SK-N-SH (cell line): Measurements from ENCODE around the gene EEA1. TPM values are rescaled to one million over a fixed set of nuclear protein-coding genes. Genes with fewer than 3 reads are reported as not detected.

Experiments used
- CTCF ChIA-PET: fragments of 300-600, 350-600 bp; formaldehyde crosslinking; extraction: SDS; loops from one replicate; lab custom pipeline; 2021; lab: Yijun Ruan, JAX
- POLR2A ChIA-PET: fragments of 350-600 bp; sonication (Branson Sonifier 250); formaldehyde crosslinking; extraction: SDS; loops from one replicate; lab custom pipeline; 2020; ENCODE audit warnings: antibody characterized with exemption, inconsistent platforms; lab: Yijun Ruan, JAX
- DNase-seq: peaks from one replicate; pipeline ENCODE4 v3.0.0; 2012
- H2AFZ ChIP-seq: fragments of 200-600 bp; sonication (generic); 2 replicates; pipeline ENCODE4 v1.8.1; 2016; ENCODE audit warnings: antibody characterized with exemption, mild to moderate bottlenecking, low read depth
- H3F3A ChIP-seq: fragments of 200-600 bp; sonication (generic); replicated peaks from 2 replicates; pipeline ENCODE3; 2016; ENCODE audit warnings: antibody characterized with exemption, mild to moderate bottlenecking; ENCODE audit not compliant: insufficient read depth
- H3K27ac ChIP-seq, 2 experiments: fragments of 200-500 bp in 1 of 2; fragments of 200-600 bp in 1 of 2; sonication (Bioruptor generic) in 1 of 2; sonication (generic), shearing (Covaris generic) in 1 of 2; 2 replicates each; pipeline versions ENCODE4 v1.5.1 to v1.6.1; 2014 to 2016; ENCODE audit warnings: low read depth in 2 of 2, inconsistent platforms in 1 of 2, low read length in 1 of 2, mild to moderate bottlenecking in 1 of 2, mixed read lengths in 1 of 2
- H3K27me3 ChIP-seq: fragments of 200-600 bp; sonication (generic), shearing (Covaris generic); 2 replicates; pipeline ENCODE4 v1.6.1; 2016; ENCODE audit warnings: mixed run types; ENCODE audit not compliant: insufficient read depth
- H3K36me3 ChIP-seq, 2 experiments: fragments of 200-500 bp in 1 of 2; fragments of 200-600 bp in 1 of 2; sonication (Bioruptor generic) in 1 of 2; sonication (generic) in 1 of 2; replicated peaks in 1 of 2; 2 replicates each; pipeline versions ENCODE3 to v1.5.1; 2014 to 2016; ENCODE audit warnings: low read length in 1 of 2, mild to moderate bottlenecking in 1 of 2; ENCODE audit not compliant: insufficient read depth in 2 of 2, control insufficient read depth in 1 of 2
- H3K4me1 ChIP-seq, 2 experiments: fragments of 200-500 bp in 1 of 2; fragments of 200-600 bp in 1 of 2; sonication (Bioruptor generic) in 1 of 2; sonication (generic), shearing (Covaris generic) in 1 of 2; 2 replicates each; pipeline versions ENCODE4 v1.5.1 to v1.6.1; 2014 to 2016; ENCODE audit warnings: low read depth in 1 of 2, low read length in 1 of 2, mixed run types in 1 of 2; ENCODE audit not compliant: insufficient read depth in 2 of 2, control insufficient read depth in 1 of 2
- H3K4me2 ChIP-seq: fragments of 200-600 bp; sonication (generic), shearing (Covaris generic); 2 replicates; pipeline ENCODE4 v1.6.1; 2017; ENCODE audit warnings: mixed run types
- H3K4me3 ChIP-seq, 2 experiments: fragments of 200-500 bp in 1 of 2; fragments of 200-600 bp in 1 of 2; sonication (Bioruptor generic) in 1 of 2; sonication (generic), shearing (Covaris generic) in 1 of 2; 2 replicates each; pipeline versions ENCODE4 v1.5.1 to v1.8.1; 2014 to 2016; ENCODE audit warnings: low read depth in 2 of 2, inconsistent platforms in 1 of 2, low read length in 1 of 2, mild to moderate bottlenecking in 1 of 2, mixed read lengths in 1 of 2, moderate library complexity in 1 of 2
- H3K79me2 ChIP-seq: fragments of 200-600 bp; sonication (generic); 2 replicates; pipeline ENCODE4 v1.8.1; 2017; ENCODE audit warnings: mild to moderate bottlenecking; ENCODE audit not compliant: insufficient read depth
- H3K9ac ChIP-seq: fragments of 200-600 bp; sonication (generic); 2 replicates; pipeline ENCODE4 v1.6.1; 2017; ENCODE audit warnings: mixed run types
- H3K9me2 ChIP-seq: fragments of 200-600 bp; sonication (generic); 2 replicates; pipeline ENCODE4 v1.6.1; 2017; ENCODE audit warnings: mixed run types
- H3K9me3 ChIP-seq: fragments of 200-600 bp; sonication (generic); 2 replicates; pipeline ENCODE4 v1.6.1; 2017; ENCODE audit warnings: mixed run types, mild to moderate bottlenecking, moderate library complexity
- H4K20me1 ChIP-seq: fragments of 200-600 bp; sonication (generic); 2 replicates; pipeline ENCODE4 v1.6.1; 2017; ENCODE audit warnings: mild to moderate bottlenecking, mixed run types; ENCODE audit not compliant: insufficient read depth
- CHD2 ChIP-seq: fragments of 150-350 bp; IDR thresholded peaks from 2 replicates; pipeline ENCODE4 v1.6.1; 2018; ENCODE audit warnings: low read length; ENCODE audit not compliant: partially characterized antibody
- FOSL2 ChIP-seq: IDR thresholded peaks from 2 replicates; pipeline ENCODE4 v1.4.0; 2012; ENCODE audit warnings: low read depth, mild to moderate bottlenecking, moderate library complexity, borderline replicate concordance
- FOXJ3 ChIP-seq: sonication (generic); formaldehyde crosslinking; IDR thresholded peaks from 2 replicates; pipeline ENCODE4 v1.5.1; 2020; ENCODE audit warnings: mild to moderate bottlenecking, missing genetic modification reagents
- GATA2 ChIP-seq: sonication (generic); formaldehyde crosslinking; IDR thresholded peaks from 2 replicates; pipeline ENCODE4 v1.5.0; 2020; ENCODE audit warnings: mild to moderate bottlenecking, missing genetic modification reagents
- JUND ChIP-seq: IDR thresholded peaks from 2 replicates; pipeline ENCODE4 v1.4.0; 2012
- MAX ChIP-seq: IDR thresholded peaks from 2 replicates; pipeline ENCODE4 v1.4.0; 2012; ENCODE audit warnings: low read depth
- NFIC ChIP-seq: IDR thresholded peaks from 2 replicates; pipeline ENCODE4 v1.4.0; 2012; ENCODE audit warnings: borderline replicate concordance
- TAF1 ChIP-seq: IDR thresholded peaks from 2 replicates; pipeline ENCODE4 v1.6.1; 2012; ENCODE audit warnings: low read depth, mild to moderate bottlenecking, low read length, moderate library complexity, borderline replicate concordance
- WGBS: methylation state at CpG from one replicate; pipeline ENCODE4 v1.1.6; 2017; ENCODE audit warnings: low lambda C conversion rate; 5-methylcytosine and 5-hydroxymethylcytosine counted together
- polyA plus RNA-seq, 3 experiments: library from polyadenylated mRNA; depleted of rRNA; stranded (reverse); fragments of >200 nt; gene quantifications; 2 replicates each; pipeline ENCODE4 v1.2.3, GENCODE V29; 2012
- TF ChIP-seq, protein P1 (sequence below): IDR thresholded peaks from 2 replicates; pipeline ENCODE4; 2012

The EEA1 gene
- polyA plus RNA-seq, 1 of the 3 experiments (the other 2 are of a cell fraction) = 1.5 TPM

- WGBS = 2% methylated on average over 4 of the region's 49 CpGs
- H3F3A ChIP-seq = peaks cover 24% of the 10 kb centered on the region
- H4K20me1 ChIP-seq = peaks cover 29% of the 10 kb centered on the region
- CTCF ChIA-PET = interaction anchor here (1.8 kb wide), 1 partner anchor 59 kb away, joined by 8 read pairs; no protein-coding TSS in a partner anchor
- no peaks in the 10 kb centered on the region for H3K27me3 ChIP-seq
- no peaks in the 10 kb centered on the region for H3K9me3 ChIP-seq
- H3K9me2 ChIP-seq = no peaks in the 10 kb centered on the region
- H3K27ac ChIP-seq = peak overlapping the region; percentile 79 to 93
- POLR2A ChIA-PET = no interaction called here
- peak overlapping the region; percentile 74 for H3K4me2 ChIP-seq
- H3K79me2 ChIP-seq = peaks cover 51% of the 10 kb centered on the region
- peak overlapping the region; percentile 24 for H2AFZ ChIP-seq
- H3K36me3 ChIP-seq = peaks cover 0 to 5% of the 10 kb centered on the region in 2 experiments
- peak overlapping the region; percentile 66 to 73 for H3K4me3 ChIP-seq
- DNase-seq = peak; percentile 77
- peaks cover 11 to 14% of the 10 kb centered on the region in 2 experiments; a peak in 3 of 4 replicates for H3K4me1 ChIP-seq
- peak overlapping the region; percentile 94 for H3K9ac ChIP-seq
- TF ChIP-seq NFIC (no peak), FOXJ3 (CRISPR knock-in tag) (no peak), GATA2 (no peak)
These were observed 604 bp downstream of the EEA1 start for GRCh38 chr12:92928421-92928961.

DNA sequence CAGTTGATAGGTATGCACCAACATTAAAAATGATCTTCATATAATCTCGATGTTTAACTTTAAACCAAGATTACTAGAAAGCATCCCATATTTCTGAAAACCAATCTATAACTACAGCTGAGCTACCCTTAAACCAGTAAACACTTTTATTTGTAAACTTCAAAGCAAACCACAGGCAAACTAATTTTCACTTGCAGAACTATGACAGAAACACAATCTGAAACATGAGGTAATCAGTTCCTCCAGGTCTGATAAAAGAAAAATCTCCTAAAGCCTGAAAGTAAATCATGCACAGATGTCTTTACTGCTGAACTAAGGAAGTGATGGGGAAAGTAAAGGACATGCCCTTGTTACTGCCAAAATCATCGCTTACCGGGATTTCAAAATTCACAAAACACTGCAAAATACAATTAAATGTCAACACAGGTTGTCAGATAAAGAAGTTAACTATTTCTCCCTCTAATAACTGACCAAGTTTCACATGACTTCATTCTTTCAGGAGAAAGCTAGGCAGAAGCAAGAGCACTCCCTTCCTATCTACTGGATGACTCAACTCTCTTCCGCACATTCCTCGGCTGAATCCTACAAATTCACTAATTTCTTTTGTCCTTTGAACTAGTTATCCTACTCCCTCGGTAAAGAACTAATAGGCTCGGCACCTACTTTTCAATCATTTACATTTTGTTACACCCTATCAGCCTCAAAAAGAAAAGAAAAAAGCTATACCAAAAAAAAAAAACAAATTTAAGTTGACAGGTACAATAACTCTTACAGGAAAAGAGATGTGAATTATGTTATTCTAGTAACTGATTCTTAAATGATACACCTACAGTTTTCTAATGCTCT lies 1.4 kb downstream of the EEA1 start:
- no peak for DNase-seq
- peaks cover 11 to 14% of the 10 kb centered on the region in 2 experiments; a peak in 3 of 4 replicates for H3K4me1 ChIP-seq
- CTCF ChIA-PET = interaction anchor here (0.6 to 1.8 kb wide), 5 partner anchors 12 to 1915 kb away, joined by 3 to 4 read pairs (median 3); no protein-coding TSS in a partner anchor
- peak overlapping the region; percentile 24 for H2AFZ ChIP-seq
- H3K4me2 ChIP-seq = peak overlapping the region; percentile 74
- 11% methylated on average over 7 of the region's 7 CpGs for WGBS
- no peaks in the 10 kb centered on the region for H3K9me2 ChIP-seq
- H3K4me3 ChIP-seq = peak overlapping the region; percentile 66 to 73
- POLR2A ChIA-PET = no interaction called here
- H3K79me2 ChIP-seq = peaks cover 59% of the 10 kb centered on the region
- H3K27me3 ChIP-seq = no peaks in the 10 kb centered on the region
- peaks cover 31% of the 10 kb centered on the region for H4K20me1 ChIP-seq
- H3F3A ChIP-seq = peaks cover 24% of the 10 kb centered on the region
- no peaks in the 10 kb centered on the region for H3K9me3 ChIP-seq
- H3K36me3 ChIP-seq = peaks cover 0 to 7% of the 10 kb centered on the region in 2 experiments
- peak overlapping the region; percentile 94 for H3K9ac ChIP-seq
- peak overlapping the region; percentile 79 to 93; a peak in 3 of 4 replicates for H3K27ac ChIP-seq
- TF ChIP-seq, protein P1, sequence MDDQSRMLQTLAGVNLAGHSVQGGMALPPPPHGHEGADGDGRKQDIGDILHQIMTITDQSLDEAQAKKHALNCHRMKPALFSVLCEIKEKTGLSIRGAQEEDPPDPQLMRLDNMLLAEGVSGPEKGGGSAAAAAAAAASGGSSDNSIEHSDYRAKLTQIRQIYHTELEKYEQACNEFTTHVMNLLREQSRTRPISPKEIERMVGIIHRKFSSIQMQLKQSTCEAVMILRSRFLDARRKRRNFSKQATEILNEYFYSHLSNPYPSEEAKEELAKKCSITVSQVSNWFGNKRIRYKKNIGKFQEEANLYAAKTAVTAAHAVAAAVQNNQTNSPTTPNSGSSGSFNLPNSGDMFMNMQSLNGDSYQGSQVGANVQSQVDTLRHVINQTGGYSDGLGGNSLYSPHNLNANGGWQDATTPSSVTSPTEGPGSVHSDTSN = no peak
- TF ChIP-seq MAX = 0 out of 2 replicates have a peak, but pooled peaks have one; percentile 42
- TF ChIP-seq CHD2 = no peak
- peak; percentile 40; the same call in 1 of the 2 replicates for TF ChIP-seq TAF1
- TF ChIP-seq FOSL2 = peak; percentile 64
- peak; percentile 69 for TF ChIP-seq JUND
